NCI-H748 (cell line): Measurements from ENCODE around the gene HACL1.
A peak's percentile ranks its signal among the peaks of the same experiment; 100 is the strongest.

Source experiments
- DNase-seq: peaks from one replicate; lab custom pipeline; 2025; ENCODE audit not compliant: unreplicated experiment; lab: John Stamatoyannopoulos, UW

Gene HACL1

GRCh38 chr3:15601399-15602145 is at the start of gene HACL1, which contains the start of gene BTD:
Gene HACL1, minus strand, starts transcription at chr3:15601569. Its CDS starts 106 bp downstream, at chr3:15601463.
Gene BTD, plus strand, starts transcription at chr3:15601745. Its CDS starts 33,695 bp downstream, at chr3:15635440.
- no peak for DNase-seq

- no peak for DNase-seq
Measured at GRCh38 chr3:15649858-15650257, 48.5 kb upstream of the HACL1 start.

DNA sequence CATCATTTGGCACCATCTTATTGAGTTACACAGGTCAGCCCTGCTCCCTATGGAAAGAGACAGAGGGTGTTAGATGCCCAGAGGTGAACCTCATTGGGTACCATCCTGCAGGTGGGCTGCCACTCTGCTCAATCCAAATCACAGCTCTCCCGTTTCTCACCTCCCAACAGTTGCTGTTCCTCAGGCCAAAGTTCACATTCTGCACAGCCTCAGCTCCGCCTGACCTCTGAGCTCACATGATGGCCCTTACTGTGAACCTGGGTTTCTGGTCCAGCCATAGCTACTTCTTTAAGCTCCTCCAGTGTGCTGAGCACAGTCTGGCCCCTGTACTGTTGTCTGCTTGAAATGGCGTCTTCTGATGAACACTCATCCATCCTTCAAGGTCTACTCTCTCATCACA is 48.0 kb upstream of the HACL1 start:
- no peak for DNase-seq

DNA sequence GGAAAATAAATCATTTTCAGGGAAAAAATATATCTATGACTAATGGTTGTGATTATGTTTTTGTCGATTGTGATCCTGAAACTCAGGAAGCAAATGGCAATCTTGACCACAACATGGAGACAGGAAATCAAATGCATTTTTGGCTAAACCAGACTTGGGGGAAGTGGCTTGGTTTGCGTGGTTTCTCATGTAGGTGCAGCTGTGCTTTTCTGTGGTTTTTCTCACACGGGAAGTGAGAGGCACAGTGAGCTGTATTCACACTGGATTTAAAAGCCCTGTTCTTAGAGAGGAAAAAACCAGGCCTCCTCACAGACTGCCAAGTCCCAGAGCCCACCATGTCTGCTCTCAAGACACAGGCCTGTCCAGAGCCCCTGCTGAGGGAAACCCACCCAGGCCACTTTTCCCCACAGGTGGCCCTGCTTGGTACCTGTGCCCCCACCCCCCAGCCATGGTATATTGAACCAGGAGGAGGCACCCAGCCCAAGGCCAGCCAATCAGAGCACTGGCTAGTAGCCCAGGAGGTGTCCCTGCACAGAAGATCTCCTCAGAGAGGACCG is 46.3 kb upstream of the HACL1 start:
- DNase-seq: no peak

- no peak for DNase-seq
Measured at GRCh38 chr3:15646851-15647511, 45.6 kb upstream of the HACL1 start.

- DNase-seq: no peak
Measured at GRCh38 chr3:15645740-15646501, 44.6 kb upstream of the HACL1 start.

- no peak for DNase-seq
Measured at GRCh38 chr3:15645246-15645645, 43.9 kb upstream of the HACL1 start.

DNA sequence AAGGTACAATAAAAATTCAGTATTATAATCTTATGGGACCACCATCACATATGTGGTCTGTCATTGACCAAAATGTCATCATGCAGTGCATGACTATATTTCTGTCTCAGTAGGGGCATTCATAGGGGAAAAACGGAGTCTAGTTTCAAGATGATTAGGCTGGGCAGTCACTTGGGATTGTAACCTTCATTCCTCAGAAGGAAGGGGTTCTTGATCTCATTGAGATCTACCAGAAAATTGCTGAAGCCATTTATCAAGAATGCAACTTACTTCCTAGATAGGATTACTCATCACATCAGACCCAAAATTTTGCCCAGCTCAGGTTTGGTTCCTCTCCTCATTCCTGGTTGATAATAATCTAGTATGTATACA is 37.5 kb upstream of the HACL1 start:
- DNase-seq: no peak

GRCh38 chr3:15638193-15638890 is 37.0 kb upstream of the HACL1 start:
- no peak for DNase-seq

DNA sequence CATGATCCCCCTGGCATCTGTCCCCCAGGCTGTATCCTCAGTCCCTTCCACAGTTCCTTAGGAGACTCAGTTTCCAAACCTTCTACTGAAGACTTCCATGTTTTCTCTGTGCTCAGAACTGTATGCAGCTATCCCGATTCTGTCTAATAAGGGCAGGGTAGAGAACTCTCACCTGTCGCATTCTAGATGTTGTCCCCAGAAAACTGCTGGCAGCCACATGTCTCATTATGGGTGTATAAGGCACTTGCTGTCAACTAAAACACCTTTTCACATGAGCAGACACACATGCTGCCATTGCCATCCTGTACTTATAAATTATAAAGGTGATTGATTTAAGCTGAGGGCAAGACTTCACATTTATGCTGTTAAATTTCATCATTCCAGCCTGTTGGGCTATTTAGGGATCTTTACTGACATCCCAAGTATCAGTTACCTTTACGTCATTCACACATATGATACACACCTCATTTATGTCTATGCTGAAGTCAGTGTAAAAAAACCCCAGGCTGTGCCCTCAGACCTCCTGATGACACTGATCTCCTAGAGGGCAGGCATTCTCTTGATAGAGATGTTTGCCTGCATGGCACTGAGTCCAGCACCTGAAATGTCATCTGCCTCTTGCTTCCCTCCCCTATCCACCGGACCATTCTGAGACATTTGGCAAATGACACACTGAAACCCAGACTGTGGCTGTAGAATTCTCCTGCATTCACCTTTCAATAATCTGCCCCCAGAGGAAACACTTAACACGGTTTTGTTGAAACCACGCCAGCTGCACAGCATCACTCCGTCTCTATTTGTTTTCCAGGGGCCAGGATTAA is 36.0 kb upstream of the HACL1 start:
- peak; percentile 20 for DNase-seq

DNA sequence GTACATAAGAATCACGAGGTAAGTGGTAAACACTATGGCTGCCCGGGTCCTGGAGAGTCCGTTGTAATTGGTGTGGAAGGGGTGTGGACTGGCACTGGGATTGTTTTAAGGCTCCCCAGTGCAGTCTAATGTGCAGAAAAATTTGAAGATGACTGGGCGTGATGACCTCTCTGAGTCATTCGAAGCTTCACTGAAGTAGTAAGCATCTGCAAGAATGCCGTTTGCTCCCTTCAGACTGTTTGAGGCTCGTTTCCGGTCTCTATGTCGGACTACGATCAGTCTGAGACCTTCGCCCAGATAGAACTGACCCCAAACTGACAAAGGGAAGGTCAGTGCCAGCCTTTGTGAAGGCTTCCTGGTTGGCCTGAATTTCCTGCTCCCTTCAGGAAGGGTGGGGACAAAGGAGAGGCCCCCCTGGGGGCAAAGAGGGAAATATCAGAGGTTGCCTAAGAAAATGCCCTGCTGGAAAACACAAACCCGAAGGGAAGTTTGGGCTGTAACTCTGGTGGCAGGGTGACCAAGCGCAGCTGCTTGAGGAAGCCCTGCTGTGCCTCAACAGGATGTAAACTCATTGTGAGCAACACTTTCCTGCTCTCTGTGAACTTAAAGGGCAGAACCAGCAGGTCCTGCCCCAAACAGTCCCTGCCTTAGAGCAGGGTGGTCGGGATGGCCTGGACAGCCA is 34.8 kb upstream of the HACL1 start:
- DNase-seq: no peak

- DNase-seq: no peak
Measured at GRCh38 chr3:15635121-15635661, 33.8 kb upstream of the HACL1 start.

GRCh38 chr3:15634671-15635070 is 33.3 kb upstream of the HACL1 start:
- no peak for DNase-seq

DNA sequence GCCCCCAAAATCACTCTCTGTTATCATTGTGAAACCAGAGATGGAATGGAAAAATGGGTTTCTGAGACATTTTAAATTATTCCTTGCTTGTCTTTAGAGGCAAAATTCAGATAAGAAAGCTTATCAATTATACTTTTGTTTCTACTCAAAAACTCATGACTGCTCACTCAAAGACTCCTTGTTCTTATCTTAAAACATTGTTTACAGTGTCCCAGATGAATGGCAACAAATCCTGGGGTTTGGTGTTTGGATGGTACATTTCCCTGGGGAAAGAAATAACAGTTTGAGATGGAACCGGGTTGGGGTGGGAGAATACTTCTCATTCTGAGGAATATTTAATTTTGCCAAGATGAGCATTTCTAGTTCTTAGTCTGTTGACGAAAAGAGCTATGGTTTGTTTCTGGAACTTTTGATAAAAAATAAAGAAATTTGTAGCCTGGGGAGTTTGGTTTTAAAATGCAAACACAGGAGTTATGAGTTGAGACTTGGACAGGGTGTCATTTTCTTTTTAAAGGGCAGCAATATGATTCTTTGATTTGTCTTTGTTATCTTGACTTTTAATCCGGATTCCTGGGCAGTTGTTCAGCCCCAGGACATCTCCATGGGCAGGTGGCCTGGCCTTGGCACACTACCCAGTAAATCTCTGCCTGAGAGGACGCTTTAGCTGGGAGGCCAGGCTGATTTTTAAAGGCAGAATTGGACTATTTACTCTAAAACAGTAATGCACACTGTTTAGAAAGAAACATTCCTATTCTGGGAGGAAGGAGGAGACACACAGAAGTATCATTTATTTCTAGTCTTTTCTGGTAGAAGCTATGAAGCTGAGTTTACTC is 32.6 kb upstream of the HACL1 start:
- DNase-seq: no peak

GRCh38 chr3:15633159-15633558 is 31.8 kb upstream of the HACL1 start:
- DNase-seq: peak; percentile 75

- DNase-seq: no peak
Measured at GRCh38 chr3:15632212-15632580, 30.8 kb upstream of the HACL1 start.

GRCh38 chr3:15631426-15632211 is 30.2 kb upstream of the HACL1 start:
- no peak for DNase-seq
